Lower lobe of right lung (tissue), 2 donors: Measurements from ENCODE around the gene SAMD13. TPM values are rescaled to one million over a fixed set of nuclear protein-coding genes. Genes with fewer than 3 reads are reported as not detected.

ENCODE experiments used
- ATAC-seq, 2 donors: fragments of 200-7000 bp; cut with Tn5 transposase; one replicate each; pipeline ENCODE4 v1.9.1; 2020 to 2022; ENCODE audit warnings: mild to moderate bottlenecking in 2 of 2, moderate library complexity in 2 of 2
- DNase-seq: peaks from one replicate; pipeline ENCODE4 v3.0.0-alpha.2; 2020
- H3K27ac ChIP-seq: fragments of 200-600 bp; one replicate; pipeline ENCODE4 v1.8.0; 2022
- H3K27me3 ChIP-seq: fragments of 200-600 bp; one replicate; pipeline ENCODE4 v1.8.0; 2022; ENCODE audit warnings: low read depth
- H3K36me3 ChIP-seq: fragments of 200-600 bp; one replicate; pipeline ENCODE4 v1.8.0; 2022; ENCODE audit warnings: mild to moderate bottlenecking
- H3K4me1 ChIP-seq: fragments of 200-600 bp; one replicate; pipeline ENCODE4 v1.8.0; 2022
- H3K4me3 ChIP-seq: fragments of 200-600 bp; one replicate; pipeline ENCODE4 v1.8.0; 2022; ENCODE audit warnings: mild to moderate bottlenecking
- H3K9me3 ChIP-seq: fragments of 200-600 bp; one replicate; pipeline ENCODE4 v1.8.0; 2022
- intact Hi-C: fragments of 100-400 bp; cut with DNase I; formaldehyde crosslinking; loops from one replicate; pipeline ENCODE4 v1.11.0; 2022
- total RNA-seq: library from RNA; stranded (reverse); fragmentation: NEBNext Ultra II Directional; extraction: Animal tissue kit (Norgen Biotek cat#: 25700); gene quantifications from one replicate; pipeline ENCODE4 v1.2.1, GENCODE V29; 2021
- TF ChIP-seq, protein P1 (sequence below): fragments of 200-600 bp; IDR thresholded peaks from one replicate; pipeline ENCODE4 v1.8.0; 2022; ENCODE audit warnings: antibody characterized with exemption, mild to moderate bottlenecking
- donor health status: DM: no; HTN: yes; CAD: no; lungs with severe emphysema.

Gene SAMD13
- total RNA-seq, 1 donor from 2014 or later = 2.2 TPM

DNA sequence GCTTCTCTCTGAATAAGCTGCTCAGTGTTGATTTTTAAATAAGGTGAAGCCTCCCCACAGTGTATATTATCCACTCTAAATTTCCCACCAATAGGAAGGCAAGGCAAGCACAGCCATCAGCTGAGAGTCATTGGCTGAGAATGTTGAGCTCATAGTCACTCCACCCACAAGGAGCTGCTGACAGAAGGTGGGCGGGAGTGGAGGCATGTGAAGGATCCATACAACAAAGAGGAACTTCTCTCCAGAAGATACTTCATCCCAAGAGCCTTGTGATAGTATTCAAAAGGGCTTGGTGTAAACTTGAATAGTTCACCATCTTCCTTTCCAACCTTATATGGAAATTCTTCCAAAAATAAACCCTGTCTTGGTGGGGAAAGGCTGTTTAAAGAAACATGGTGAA lies 42.8 kb downstream of the SAMD13 start:
- peak in 1 of 2 donors; percentile 39 for ATAC-seq
- intact Hi-C loops = no loop called here
- DNase-seq = peak; percentile 53

DNA sequence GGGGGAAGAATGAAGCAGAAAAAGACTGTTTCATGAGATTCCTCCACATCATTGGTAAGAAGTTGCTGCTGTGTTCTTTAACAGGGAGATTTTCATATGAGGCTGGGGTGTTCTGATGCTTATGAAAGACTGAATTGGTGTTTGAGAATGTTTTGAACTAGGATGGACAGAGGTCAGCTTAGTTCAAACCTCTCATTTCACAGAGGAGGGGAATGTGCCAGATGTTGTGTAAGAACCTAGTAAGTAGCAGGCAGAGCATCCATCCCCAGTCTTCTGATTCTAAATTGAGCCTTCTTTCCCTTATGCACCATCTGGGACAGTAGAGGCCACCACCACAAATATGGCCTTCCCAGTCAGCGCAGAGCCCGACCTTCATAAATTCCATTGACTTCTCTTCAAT lies 43.7 kb downstream of the SAMD13 start:
- ATAC-seq (no peak), DNase-seq (no peak)
- intact Hi-C loops = no loop called here
- no peaks in the 10 kb centered on the region for H3K36me3 ChIP-seq
- no peaks in the 10 kb centered on the region for H3K4me1 ChIP-seq
- no peak overlapping the region for H3K27ac ChIP-seq
- H3K9me3 ChIP-seq = no peaks in the 10 kb centered on the region
- H3K4me3 ChIP-seq = no peak overlapping the region
- no peaks in the 10 kb centered on the region for H3K27me3 ChIP-seq
- TF ChIP-seq, protein P1, sequence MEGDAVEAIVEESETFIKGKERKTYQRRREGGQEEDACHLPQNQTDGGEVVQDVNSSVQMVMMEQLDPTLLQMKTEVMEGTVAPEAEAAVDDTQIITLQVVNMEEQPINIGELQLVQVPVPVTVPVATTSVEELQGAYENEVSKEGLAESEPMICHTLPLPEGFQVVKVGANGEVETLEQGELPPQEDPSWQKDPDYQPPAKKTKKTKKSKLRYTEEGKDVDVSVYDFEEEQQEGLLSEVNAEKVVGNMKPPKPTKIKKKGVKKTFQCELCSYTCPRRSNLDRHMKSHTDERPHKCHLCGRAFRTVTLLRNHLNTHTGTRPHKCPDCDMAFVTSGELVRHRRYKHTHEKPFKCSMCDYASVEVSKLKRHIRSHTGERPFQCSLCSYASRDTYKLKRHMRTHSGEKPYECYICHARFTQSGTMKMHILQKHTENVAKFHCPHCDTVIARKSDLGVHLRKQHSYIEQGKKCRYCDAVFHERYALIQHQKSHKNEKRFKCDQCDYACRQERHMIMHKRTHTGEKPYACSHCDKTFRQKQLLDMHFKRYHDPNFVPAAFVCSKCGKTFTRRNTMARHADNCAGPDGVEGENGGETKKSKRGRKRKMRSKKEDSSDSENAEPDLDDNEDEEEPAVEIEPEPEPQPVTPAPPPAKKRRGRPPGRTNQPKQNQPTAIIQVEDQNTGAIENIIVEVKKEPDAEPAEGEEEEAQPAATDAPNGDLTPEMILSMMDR = no peak

More for the DNA sequence above, 42.8 kb downstream of the SAMD13 start:
- no peaks in the 10 kb centered on the region for H3K9me3 ChIP-seq
- no peaks in the 10 kb centered on the region for H3K27me3 ChIP-seq
- H3K36me3 ChIP-seq = no peaks in the 10 kb centered on the region
- no peaks in the 10 kb centered on the region for H3K4me1 ChIP-seq
- TF ChIP-seq, protein P1 = no peak
- H3K27ac ChIP-seq = no peak overlapping the region
- no peak overlapping the region for H3K4me3 ChIP-seq

DNA sequence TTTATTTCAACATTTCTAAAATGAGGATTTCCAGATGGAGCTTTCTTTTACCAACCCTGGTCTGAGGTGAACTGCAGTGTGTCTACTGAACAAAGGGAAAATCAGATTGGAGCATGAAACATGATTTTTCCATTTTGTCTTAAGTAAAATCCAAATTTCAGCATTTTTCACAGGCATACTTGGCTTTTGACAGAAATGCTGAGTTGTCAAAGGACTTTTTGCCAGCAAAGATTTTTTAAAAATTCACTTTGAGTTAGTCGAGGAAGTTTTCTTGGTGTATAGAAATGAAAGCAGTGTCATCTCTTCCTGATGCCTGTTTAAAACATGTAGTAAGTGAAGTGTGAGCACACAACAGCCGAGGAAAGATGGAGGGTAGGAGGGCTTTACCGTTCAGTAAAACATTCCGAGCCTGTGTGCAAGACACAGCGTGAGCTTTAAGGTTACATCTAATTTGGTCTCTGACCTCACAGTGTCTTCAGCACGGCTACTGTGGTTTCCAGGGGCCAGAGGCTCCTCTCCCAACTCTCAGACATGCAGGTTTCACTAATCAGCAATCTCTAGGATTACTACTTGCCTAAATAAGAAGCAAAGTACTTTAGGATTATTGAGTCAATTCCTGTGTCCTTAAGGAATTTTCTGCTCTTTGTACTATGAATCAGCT lies 45.9 kb downstream of the SAMD13 start:
- H3K27ac ChIP-seq = no peak overlapping the region
- no peak for DNase-seq
- no peak overlapping the region for H3K4me3 ChIP-seq
- no peaks in the 10 kb centered on the region for H3K9me3 ChIP-seq
- H3K36me3 ChIP-seq = no peaks in the 10 kb centered on the region
- no peaks in the 10 kb centered on the region for H3K27me3 ChIP-seq
- ATAC-seq = no peak
- TF ChIP-seq, protein P1 = no peak
- intact Hi-C loops = no loop called here
- no peaks in the 10 kb centered on the region for H3K4me1 ChIP-seq

DNA sequence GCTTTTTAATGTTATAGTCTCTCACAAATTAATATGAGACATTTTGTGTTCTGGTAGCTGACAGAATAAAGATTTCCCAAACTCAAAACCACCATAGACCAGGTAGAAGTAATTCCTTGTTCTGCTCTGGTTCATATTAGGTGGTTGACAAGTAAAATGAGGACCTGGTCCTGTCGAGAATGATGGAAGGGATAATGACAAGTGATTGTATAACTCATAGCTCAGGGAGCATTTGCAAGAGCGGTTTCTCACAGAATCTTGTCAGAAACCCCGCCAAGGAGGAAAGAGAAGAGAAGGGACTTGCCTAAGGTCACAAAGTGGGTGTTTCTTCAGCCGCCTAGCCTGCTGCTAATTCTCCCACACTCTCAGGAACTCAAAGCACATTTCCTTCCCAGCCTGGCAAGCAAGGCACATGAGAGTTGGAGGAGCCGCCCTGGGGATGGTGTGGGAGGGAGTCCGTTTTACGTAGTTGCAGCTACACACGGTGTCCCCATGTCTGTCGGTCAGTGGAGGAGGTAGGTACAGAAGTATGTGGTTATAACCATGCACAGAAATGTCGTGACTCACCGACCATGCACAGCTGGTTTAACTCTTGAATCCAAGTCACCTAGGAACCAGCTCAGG lies 46.5 kb downstream of the SAMD13 start:
- intact Hi-C loops = no loop called here
- no peaks in the 10 kb centered on the region for H3K4me1 ChIP-seq
- H3K27me3 ChIP-seq = no peaks in the 10 kb centered on the region
- ATAC-seq (peak in 1 of 2 donors; percentile 65), DNase-seq (no peak)
- TF ChIP-seq, protein P1 = no peak
- no peak overlapping the region for H3K27ac ChIP-seq
- H3K4me3 ChIP-seq = no peak overlapping the region
- H3K9me3 ChIP-seq = no peaks in the 10 kb centered on the region
- no peaks in the 10 kb centered on the region for H3K36me3 ChIP-seq

DNA sequence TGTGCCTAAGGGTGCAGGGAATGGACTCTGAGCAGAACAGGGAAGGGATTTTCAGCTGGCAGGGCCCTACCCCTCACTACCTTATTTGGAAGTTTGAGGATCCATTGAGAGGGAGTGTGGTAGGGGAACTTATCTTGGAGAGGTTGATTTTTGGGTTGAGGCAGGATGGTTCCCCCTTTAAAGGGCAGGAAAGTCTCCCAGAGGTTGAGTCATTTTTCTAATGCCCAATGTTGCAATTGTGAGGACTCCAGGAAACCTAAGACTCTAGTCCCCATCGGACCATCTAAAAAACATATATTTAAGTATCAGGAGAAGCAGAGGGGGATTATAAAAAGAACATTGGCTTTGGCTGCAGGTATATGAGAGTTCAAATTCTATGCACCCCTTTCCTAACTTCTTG lies 47.3 kb downstream of the SAMD13 start:
- no peaks in the 10 kb centered on the region for H3K36me3 ChIP-seq
- no peak overlapping the region for H3K27ac ChIP-seq
- TF ChIP-seq, protein P1 = no peak
- H3K9me3 ChIP-seq = no peaks in the 10 kb centered on the region
- H3K27me3 ChIP-seq = no peaks in the 10 kb centered on the region
- H3K4me1 ChIP-seq = no peaks in the 10 kb centered on the region
- DNase-seq (no peak), ATAC-seq (no peak)
- no peak overlapping the region for H3K4me3 ChIP-seq
- intact Hi-C loops = no loop called here
